T-helper 2 cell treated with Interferon-gamma antibody and Interleukin-4, amounts not matched to agents 5 μg/mL and 100 μg/mL, for 36 hours (primary cell): ENCODE results near the gene PIM3.
A peak's percentile ranks its signal among the peaks of the same experiment; 100 is the strongest.

ENCODE experiments used
- DNase-seq: peaks from one replicate; pipeline ENCODE4 v3.0.0; 2021; ENCODE audit warnings: low spot score
- H3K27ac Mint-ChIP-seq: one replicate; pipeline ENCODE4 v1.8.0; 2021; ENCODE audit warnings: mild to moderate bottlenecking, mixed read lengths
- H3K27me3 Mint-ChIP-seq: one replicate; pipeline ENCODE4 v1.8.0; 2021; ENCODE audit warnings: low read depth, mixed read lengths
- H3K36me3 Mint-ChIP-seq: one replicate; pipeline ENCODE4 v1.8.0; 2021; ENCODE audit warnings: low read depth, mixed read lengths
- H3K4me1 Mint-ChIP-seq: one replicate; pipeline ENCODE4 v1.8.0; 2021; ENCODE audit warnings: low read depth, mixed read lengths
- H3K4me3 Mint-ChIP-seq: one replicate; pipeline ENCODE4 v1.8.0; 2022; ENCODE audit warnings: mild to moderate bottlenecking, moderate library complexity, mixed read lengths
- H3K9me3 Mint-ChIP-seq: one replicate; pipeline ENCODE4 v1.8.0; 2021; ENCODE audit warnings: mixed read lengths

Gene PIM3

DNA sequence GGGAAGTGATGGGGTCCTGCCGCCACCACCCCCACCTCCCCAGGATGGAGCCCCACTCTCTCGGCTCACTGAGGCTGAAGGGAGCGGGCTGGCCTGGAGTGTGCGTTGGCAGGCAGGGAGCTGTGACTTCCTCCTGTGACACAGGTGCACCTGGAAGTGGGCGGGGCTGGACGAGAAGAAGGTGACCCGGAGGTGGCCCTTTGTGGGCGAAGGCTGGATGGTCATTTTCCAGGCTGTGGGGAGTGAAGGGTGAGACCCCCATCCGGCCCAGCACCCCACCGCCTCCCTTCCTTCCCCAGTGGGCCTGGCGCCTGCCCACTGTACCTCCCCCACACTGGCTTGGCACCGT is 36.7 kb downstream of the PIM3 start:
- no peak for DNase-seq
- H3K36me3 Mint-ChIP-seq: no peaks in the 10 kb centered on the region
- peaks cover 3% of the 10 kb centered on the region for H3K27me3 Mint-ChIP-seq
- H3K9me3 Mint-ChIP-seq: no peaks in the 10 kb centered on the region
- peaks cover 6% of the 10 kb centered on the region for H3K4me1 Mint-ChIP-seq
- no peak overlapping the region for H3K27ac Mint-ChIP-seq
- H3K4me3 Mint-ChIP-seq: no peak overlapping the region

DNA sequence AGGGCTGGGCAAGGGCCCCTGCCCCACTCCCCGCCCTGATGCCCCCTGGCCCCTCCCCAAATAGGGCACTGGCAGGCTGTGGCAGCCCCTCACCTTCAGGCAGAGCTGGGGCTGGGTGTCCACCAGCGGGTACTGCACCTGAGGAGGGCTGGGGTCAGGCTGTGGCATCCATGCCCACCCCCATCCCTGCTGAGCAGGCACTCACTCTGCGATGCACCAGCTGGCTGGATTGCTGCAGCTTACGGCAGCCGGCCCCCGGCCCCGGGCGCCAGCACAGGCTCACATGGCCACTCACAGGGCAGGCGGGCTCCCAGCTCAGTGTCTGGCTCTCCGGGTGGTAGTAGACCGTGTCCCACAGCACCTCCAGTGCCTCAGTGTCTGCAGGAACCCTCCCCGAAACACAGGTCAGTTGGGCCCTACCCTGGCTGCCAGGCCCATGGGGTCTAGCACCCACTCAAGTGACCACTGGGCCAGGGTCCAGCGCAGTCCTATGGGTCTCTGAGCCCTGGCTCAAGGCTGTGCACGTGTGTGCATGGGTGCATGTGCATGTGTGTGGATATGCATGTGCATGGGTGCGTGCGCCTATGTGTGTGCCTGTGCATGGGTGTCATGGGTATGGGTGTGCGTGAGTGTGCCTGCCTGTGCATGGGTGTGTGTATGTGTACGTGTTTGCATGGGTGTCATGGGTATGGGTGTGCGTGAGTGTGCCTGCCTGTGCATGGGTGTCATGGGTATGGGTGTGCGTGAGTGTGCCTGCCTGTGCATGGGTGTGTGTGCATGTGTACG is 37.6 kb downstream of the PIM3 start:
- no peak for DNase-seq
- H3K4me1 Mint-ChIP-seq: peaks cover 6% of the 10 kb centered on the region
- no peaks in the 10 kb centered on the region for H3K36me3 Mint-ChIP-seq
- H3K9me3 Mint-ChIP-seq: no peaks in the 10 kb centered on the region
- H3K4me3 Mint-ChIP-seq: no peak overlapping the region
- H3K27me3 Mint-ChIP-seq: peaks cover 3% of the 10 kb centered on the region
- peak overlapping the region; percentile 6 for H3K27ac Mint-ChIP-seq

DNA sequence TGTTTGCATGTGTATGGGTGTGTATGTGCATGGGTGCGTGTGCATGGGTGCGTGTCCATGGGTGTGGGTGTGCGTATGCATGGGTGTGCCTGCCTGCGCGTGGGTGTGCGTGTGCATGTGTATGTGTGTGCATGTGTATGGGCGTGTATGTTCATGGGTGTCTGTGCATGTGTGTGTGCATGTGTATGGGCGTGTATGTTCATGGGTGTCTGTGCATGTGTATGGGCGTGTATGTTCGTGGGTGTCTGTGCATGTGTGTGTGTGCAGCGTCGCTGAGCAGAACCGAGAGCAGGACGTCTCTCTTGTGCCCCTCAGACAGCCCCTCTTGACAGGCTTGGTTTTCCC is 38.1 kb downstream of the PIM3 start:
- Mint-ChIP-seq H3K4me1 (peaks cover 2% of the 10 kb centered on the region), H3K4me3 (no peak overlapping the region), H3K27ac (peak overlapping the region; percentile 6), H3K36me3 (no peaks in the 10 kb centered on the region), H3K27me3 (peaks cover 2% of the 10 kb centered on the region), H3K9me3 (no peaks in the 10 kb centered on the region)
- DNase-seq: no peak

DNA sequence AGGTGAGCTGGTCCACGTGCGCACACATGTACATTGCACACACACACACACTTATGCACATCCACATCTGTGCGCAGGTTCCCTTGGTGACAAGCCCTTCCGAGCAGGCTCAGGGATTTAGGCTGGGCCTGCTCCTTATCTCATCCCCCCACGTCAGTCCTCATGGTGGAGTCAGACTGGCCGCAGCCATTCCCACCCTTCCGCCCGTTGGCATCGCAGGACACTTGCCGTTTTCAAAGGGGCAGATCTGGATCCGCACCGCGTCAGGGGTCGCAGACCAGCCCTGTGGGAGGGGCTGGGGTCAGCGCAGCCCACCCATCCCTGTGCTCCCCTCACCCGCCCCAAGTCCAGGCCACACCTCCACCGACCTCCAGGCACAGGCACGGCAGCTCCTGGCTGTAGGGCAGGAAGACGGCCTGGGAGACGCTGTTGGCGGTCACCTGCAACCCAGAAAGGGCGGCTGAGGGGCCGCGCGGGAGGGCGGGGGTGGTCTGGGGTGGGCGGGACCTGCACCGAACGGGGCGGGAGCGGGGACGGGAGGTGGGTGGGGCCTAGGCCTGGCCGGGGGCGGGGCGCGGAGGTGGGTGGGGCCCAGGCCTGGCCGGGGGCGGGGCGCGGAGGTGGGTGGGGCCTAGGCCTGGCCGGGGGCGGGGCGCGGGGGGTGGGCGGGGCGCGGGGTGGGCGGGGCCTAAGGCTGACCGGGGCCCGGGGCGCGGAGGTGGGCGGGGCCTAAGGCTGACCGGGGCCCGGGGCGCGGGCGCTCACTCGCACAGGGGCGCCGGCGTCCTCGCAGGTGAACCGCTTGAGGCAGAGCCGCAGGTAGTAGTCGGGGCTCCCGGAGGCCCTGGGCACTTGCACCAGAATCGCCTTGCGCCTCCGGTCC is 38.7 kb downstream of the PIM3 start:
- H3K9me3 Mint-ChIP-seq: no peaks in the 10 kb centered on the region
- H3K4me3 Mint-ChIP-seq: no peak overlapping the region
- peaks cover 2% of the 10 kb centered on the region for H3K4me1 Mint-ChIP-seq
- H3K27ac Mint-ChIP-seq: no peak overlapping the region
- no peaks in the 10 kb centered on the region for H3K36me3 Mint-ChIP-seq
- DNase-seq: no peak
- peaks cover 2% of the 10 kb centered on the region for H3K27me3 Mint-ChIP-seq

DNA sequence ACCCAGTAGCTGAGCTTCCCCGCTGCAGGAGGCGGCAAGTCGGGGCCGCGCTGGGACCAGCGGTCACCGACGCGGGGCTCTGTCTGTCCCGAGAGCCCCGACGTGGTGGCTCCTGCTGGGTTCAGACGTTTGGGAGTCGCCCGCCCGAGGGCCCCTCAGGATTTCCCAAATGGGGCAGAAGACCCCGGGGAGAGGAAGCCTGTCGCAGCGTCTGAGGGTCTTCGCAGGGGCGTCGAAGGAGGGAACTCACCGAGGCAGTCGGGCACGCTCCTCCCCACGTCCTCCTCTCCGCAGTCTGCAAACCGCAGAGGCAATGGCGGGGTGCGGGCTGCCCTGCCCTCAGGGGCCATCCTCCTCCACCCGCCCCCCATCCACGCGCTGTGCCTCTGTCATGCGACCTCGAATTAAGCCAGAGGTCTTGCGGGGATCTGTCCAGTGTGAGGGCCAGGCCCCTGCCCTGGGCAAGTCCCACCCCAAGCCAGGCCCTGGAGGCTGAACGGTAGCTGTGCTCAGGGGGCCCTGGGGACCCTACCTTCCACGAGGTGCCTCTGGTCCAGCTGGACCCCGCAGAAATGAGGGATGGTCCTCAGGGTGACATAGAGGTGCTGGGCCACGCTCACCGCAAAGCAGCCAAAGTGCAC is 39.5 kb downstream of the PIM3 start:
- H3K27me3 Mint-ChIP-seq: peaks cover 2% of the 10 kb centered on the region
- DNase-seq: no peak
- H3K4me1 Mint-ChIP-seq: peaks cover 2% of the 10 kb centered on the region
- no peak overlapping the region for H3K4me3 Mint-ChIP-seq
- H3K27ac Mint-ChIP-seq: no peak overlapping the region
- no peaks in the 10 kb centered on the region for H3K36me3 Mint-ChIP-seq
- H3K9me3 Mint-ChIP-seq: no peaks in the 10 kb centered on the region

- peaks cover 2% of the 10 kb centered on the region for H3K4me1 Mint-ChIP-seq
These were observed 40.2 kb downstream of the PIM3 start for GRCh38 chr22:50000587-50001387.

GRCh38 chr22:50001388-50002231 is 41.0 kb downstream of the PIM3 start:
- Mint-ChIP-seq H3K4me3 (no peak overlapping the region), H3K9me3 (no peaks in the 10 kb centered on the region), H3K36me3 (no peaks in the 10 kb centered on the region), H3K27ac (no peak overlapping the region), H3K27me3 (peaks cover 2% of the 10 kb centered on the region), H3K4me1 (peaks cover 2% of the 10 kb centered on the region)
- DNase-seq: no peak

More at GRCh38 chr22:50000587-50001387, 40.2 kb downstream of the PIM3 start:
- Mint-ChIP-seq H3K36me3 (no peaks in the 10 kb centered on the region), H3K27me3 (peaks cover 2% of the 10 kb centered on the region), H3K9me3 (no peaks in the 10 kb centered on the region), H3K27ac (no peak overlapping the region), H3K4me3 (no peak overlapping the region)
- no peak for DNase-seq

DNA sequence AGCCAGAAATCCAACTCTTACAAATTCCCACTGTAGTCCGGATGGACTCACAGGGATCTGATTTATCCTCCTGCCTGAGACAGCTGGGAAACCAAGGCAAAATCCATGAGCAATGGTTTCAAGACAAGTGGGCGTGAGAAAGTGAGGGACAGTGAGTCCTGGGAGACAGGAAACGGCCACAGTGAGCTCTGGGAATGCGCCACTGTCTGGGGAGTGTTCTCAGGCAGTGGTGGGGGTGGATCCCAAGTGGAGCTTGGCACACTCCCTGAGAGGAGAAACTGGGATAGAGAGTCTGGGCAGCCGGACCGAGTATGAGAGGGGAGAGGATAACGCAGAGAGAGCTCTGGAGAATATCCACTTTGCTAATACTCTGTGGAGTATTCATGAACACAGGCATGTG is 42.2 kb downstream of the PIM3 start:
- no peak overlapping the region for H3K4me3 Mint-ChIP-seq
- no peaks in the 10 kb centered on the region for H3K36me3 Mint-ChIP-seq
- no peak for DNase-seq
- no peaks in the 10 kb centered on the region for H3K9me3 Mint-ChIP-seq
- peaks cover 2% of the 10 kb centered on the region for H3K4me1 Mint-ChIP-seq
- H3K27me3 Mint-ChIP-seq: peaks cover 2% of the 10 kb centered on the region
- H3K27ac Mint-ChIP-seq: no peak overlapping the region

GRCh38 chr22:50004918-50005317 is 44.3 kb downstream of the PIM3 start:
- Mint-ChIP-seq H3K27ac (no peak overlapping the region), H3K27me3 (no peaks in the 10 kb centered on the region), H3K36me3 (no peaks in the 10 kb centered on the region), H3K4me1 (no peaks in the 10 kb centered on the region), H3K9me3 (no peaks in the 10 kb centered on the region), H3K4me3 (no peak overlapping the region)
- DNase-seq: no peak

GRCh38 chr22:50007057-50007511 is 46.5 kb downstream of the PIM3 start:
- Mint-ChIP-seq H3K36me3 (no peaks in the 10 kb centered on the region), H3K27me3 (peaks cover 12% of the 10 kb centered on the region)

GRCh38 chr22:50008151-50009040 is 47.8 kb downstream of the PIM3 start:
- no peak for DNase-seq
- Mint-ChIP-seq H3K36me3 (no peaks in the 10 kb centered on the region), H3K27me3 (peaks cover 12% of the 10 kb centered on the region), H3K4me1 (peaks cover 2% of the 10 kb centered on the region), H3K27ac (no peak overlapping the region), H3K9me3 (no peaks in the 10 kb centered on the region), H3K4me3 (no peak overlapping the region)

More at GRCh38 chr22:50007057-50007511, 46.5 kb downstream of the PIM3 start:
- Mint-ChIP-seq H3K4me1 (peaks cover 2% of the 10 kb centered on the region), H3K27ac (no peak overlapping the region), H3K9me3 (no peaks in the 10 kb centered on the region), H3K4me3 (no peak overlapping the region)
- no peak for DNase-seq

DNA sequence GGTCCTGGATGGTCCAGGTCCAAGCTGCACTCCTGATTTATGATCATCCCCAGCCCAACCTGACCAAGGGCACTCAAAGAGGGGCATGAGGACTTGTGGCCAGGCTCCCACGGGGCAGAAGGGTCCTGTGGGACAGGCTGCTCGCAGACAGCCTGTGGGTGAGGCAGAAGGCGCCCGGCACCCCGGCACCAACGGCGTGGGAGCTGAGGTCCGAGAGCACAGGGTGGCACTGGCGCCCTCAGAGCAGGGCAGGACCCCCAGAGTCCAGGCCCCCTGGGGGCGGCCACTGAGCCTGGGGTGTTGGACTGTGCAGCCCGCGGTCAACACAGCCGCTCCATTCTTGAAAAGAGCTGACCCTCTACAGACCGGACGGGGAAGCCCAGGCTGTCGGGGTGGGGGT is 48.7 kb downstream of the PIM3 start:
- peaks cover 2% of the 10 kb centered on the region for H3K4me1 Mint-ChIP-seq
- no peak for DNase-seq
- no peaks in the 10 kb centered on the region for H3K9me3 Mint-ChIP-seq
- H3K27ac Mint-ChIP-seq: no peak overlapping the region
- no peaks in the 10 kb centered on the region for H3K36me3 Mint-ChIP-seq
- H3K27me3 Mint-ChIP-seq: peaks cover 12% of the 10 kb centered on the region
- H3K4me3 Mint-ChIP-seq: no peak overlapping the region
